GM21447 (cell line): ENCODE data around the gene CMSS1.
A peak's percentile ranks its signal among the peaks of the same experiment; 100 is the strongest.

Source experiments
- ATAC-seq: cut with Tn5 transposase; IDR thresholded peaks from one replicate; pipeline ENCODE4 v1.9.1; 2021; ENCODE audit not compliant: unreplicated experiment

Gene CMSS1

DNA sequence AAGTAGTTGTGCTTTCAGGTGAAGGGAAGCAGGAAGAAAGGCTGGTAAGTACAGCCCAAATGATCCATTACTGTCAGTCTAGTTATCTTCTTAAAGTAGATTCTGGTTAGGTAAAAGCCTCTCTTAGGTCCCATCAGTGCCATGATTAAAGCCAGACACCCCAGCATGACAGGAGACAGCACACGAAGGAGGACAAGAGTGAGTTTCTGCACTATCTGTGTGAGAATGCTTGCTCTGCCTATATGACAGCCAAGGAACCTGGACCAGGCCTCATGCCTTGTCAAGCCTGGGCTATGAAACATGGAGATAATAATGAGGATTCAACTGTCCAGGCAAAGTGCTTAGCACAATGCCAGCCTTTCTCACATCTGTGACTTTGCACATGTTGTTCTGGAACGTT lies 310.1 kb downstream of the CMSS1 start:
- no peak for ATAC-seq

DNA sequence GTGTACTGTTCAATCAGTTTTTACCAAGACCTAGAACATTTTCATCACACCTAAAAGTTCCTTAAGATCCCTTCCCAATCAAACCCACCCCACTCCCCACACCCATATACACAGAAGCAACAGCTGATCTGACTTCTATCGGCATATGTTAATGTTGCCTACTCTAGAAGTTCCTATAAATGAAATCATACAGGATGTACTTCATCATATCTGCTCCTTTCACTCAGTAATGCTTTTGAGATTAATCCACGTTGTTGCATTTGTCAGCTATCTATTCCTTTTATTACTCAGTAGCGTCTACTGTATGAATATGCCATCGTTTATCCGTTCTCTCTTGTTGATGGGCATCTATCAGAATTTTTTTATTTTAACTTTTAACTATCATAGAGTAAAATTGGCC lies 310.9 kb downstream of the CMSS1 start:
- no peak for ATAC-seq

DNA sequence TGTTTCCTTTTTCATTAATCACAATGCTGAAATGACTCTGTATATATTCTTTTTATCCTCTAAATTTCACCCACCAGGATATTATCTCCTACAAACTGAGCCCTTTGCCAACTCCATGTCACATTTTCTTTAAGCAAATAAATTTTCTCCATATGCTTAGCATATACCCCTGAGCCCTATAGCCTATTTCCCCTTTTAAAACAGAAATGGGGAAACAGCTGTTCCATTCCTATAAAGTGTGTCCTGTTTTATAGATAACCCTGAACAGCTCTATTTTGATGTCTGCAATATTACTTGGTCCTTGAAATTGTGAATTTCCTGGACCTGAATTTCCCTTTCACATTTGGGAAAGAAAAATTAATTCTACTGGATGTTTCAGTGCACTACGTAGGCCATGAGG lies 312.3 kb downstream of the CMSS1 start:
- ATAC-seq = no peak

DNA sequence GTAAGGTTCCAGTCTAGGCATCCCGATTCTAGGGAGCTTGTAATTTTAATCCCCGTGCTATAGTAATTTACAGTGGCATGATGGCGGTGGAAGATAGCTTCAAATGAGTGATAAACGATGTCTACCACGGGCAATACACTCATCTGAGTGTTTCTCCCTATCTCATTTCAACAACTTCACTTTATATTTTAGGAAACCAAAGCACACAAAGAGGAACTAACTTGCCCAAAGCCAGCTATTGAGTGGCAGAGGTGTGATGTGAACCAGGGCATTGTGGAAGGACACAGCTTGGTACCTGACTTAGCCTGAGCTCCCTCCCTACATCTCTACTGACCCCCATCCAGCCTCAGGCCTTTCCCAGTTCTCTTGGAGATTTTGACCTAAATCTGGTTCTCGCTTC lies 313.6 kb downstream of the CMSS1 start:
- no peak for ATAC-seq

- no peak for ATAC-seq
Observed at GRCh38 chr3:100136921-100137320, 319.3 kb downstream of the CMSS1 start.

GRCh38 chr3:100140976-100141375 lies 323.3 kb downstream of the CMSS1 start:
- no peak for ATAC-seq

DNA sequence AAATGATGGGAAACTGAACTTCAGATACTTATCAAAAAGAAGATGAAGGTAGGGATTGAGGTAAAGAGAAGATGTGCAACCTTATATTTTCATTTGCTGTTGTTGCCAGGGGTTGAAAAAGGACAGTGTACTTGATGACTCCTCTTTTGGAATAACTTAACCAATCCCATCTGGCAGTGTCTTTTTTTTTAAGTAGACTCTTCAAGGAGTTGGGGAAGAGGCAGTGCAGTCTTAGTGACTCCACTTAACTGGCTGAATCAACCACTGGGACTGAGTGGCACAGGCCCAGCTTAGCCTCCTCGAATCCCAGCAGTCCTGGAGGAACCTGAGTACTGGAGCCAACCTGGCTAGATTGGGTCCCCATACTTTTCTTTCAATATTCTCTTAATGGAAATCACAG lies 323.9 kb downstream of the CMSS1 start:
- no peak for ATAC-seq

GRCh38 chr3:100144255-100144866 lies 326.7 kb downstream of the CMSS1 start:
- peak; percentile 92 for ATAC-seq

GRCh38 chr3:100149130-100149529 lies 331.5 kb downstream of the CMSS1 start:
- no peak for ATAC-seq

GRCh38 chr3:100149713-100150415 lies 332.2 kb downstream of the CMSS1 start:
- no peak for ATAC-seq

DNA sequence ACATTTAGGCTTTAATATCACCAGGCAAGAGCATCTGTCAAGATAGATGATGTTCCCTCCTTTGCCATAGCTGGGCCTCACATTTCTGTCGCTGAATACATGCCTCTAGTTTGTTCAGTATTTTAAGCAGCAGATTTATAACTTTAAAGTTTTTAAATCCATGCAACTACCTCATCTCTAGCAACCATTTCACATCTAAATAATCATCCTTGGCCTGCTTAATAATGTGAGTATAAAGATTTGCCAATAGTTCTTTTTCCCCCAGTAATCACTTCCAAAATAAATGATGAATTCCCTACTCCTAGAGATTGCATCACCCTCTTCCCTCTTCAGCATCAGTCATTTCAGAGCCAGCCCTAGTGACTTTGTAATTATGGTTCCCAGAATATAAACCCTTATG lies 332.8 kb downstream of the CMSS1 start:
- ATAC-seq = no peak

DNA sequence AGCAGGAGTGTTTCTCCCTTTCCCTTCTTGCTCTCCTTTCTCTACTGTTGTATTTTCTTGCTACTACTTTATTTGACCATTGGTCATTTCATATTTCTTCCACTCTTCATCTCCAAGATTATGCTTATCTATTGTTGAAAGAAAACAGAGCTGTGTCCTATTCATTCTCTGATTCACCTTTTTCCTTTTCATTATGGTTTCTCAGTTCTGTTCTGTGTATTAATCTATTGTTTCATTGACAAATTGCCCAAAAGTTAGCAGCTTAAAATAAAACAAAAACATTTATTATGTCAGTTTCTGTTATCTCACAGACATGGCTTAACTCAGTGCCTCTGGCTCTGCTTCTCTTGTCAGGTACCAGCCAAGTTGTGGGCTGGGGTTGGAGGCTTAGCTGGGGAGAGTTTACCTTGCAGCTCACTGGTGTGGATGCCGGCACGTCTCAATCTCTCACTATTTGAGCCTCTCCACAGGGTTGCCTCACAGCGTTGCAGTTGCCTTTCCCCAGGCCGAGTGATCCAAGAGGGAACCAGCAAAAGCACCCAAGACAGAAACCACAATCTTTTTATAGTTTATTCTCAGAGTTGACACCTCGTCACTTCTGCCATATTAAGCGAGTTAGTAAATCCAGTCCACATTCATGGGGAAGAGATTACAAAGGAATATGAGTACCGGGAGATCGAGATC lies 333.5 kb downstream of the CMSS1 start:
- ATAC-seq = no peak

DNA sequence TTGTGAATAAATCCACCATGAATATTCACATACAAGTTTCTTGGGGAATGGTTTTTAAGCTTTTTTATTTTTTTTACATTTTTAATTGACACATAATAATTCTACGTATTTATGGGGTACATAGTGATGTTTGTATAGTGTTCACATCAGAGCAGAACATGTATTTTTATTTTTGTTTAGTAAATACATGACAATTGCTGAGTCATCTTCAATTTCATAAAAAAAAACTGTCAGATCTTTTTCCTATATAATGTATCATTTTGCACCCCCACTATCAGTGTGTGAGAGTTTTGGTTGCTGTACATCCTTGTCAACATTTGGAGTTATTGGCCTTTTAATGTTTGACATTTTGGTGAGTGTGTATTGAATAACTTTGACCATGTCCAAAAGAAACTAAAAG lies 336.5 kb downstream of the CMSS1 start:
- ATAC-seq = no peak

DNA sequence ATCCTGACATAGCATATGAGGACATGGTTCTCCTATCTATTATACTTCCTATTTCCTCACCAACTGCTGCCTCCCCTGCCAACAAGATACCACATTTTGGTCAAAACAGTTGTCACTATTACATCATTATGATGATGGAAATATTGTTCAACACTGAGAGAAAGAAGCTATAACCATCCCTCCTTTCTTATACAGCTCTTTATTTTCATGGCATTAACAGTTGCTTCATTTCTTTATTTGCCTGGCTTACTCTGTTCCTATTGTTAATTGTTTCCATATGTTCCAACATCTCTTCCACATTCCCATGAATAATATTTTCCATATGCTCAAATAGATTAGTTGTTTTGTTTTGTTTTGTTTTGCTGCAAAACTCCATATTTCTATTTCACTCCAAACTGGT lies 337.5 kb downstream of the CMSS1 start:
- no peak for ATAC-seq

DNA sequence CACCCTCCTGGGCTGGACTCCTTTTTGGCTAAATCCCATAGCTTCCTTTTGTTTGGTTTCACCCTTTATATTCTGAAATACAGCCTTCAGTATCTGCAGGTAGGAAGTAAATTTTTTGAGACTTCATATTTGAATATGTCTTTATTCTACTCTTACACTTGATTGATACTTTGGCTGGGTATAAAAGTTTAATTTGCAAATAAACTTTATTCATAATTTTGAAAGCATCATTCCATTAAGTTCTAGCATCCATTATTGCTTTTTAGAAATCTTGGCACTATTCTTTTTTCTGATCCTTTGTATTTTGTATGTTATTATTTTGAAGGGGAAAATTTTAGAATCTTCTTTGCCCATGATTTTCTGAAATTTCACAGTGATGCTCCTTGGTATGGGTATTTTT lies 337.9 kb downstream of the CMSS1 start:
- no peak for ATAC-seq

DNA sequence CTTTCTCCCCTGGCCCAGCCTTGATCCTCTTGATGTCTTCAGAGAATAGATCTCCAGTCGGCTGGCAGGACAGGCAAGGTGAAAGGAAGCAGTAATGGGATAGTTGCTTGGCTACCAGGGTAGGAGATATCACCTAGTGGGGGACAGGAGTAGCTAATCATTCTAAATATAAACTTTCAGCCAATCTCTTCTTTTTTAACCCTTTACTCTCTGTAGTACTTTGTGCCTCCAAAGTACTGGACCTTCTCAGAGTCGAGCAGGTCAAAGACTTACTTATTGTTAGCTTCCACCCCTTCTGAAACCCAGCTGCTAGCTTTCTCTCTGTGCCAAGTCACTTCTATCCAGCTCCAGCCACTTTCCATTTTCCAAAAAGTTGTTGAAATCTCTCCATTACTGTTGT lies 340.0 kb downstream of the CMSS1 start:
- ATAC-seq = no peak

DNA sequence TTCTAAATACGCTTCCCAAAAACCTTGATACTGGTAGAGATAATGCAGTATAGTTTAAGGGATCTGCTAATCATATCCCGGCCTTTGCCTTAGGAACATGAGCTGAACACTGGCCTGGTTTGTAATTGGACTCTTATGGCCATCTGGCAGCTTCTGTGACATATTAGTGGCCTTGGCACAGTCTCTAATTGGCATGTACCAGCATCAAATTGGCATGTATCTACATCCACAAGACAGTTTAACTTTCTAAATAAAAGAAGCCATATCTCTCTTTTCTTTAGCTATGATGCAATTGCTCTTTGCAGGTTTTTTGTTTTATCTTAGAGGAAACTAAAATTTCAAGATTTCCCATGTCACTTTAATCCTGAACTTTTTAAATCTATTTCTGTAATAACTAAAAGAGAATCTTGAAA lies 341.3 kb downstream of the CMSS1 start:
- no peak for ATAC-seq

- no peak for ATAC-seq
Observed at GRCh38 chr3:100159331-100160153, 341.9 kb downstream of the CMSS1 start.

DNA sequence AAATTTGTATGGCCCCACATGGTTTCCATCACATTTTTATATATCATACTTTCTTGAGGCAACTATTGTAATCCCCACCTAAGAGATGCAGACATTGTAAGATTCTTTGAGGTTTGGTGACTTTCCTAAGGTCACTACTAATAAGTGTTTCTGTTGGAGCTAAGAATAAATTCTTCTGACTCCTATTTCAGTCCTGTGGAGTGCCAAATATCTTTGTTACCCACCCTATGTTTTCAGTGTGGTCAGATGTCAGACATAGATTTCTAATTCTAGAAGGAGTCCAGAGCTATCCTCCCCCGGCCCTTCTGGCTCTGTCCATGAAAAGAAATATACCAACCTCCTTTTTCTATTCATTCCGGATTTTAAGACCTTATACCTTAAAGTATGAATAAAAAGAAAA lies 342.9 kb downstream of the CMSS1 start:
- ATAC-seq = no peak

DNA sequence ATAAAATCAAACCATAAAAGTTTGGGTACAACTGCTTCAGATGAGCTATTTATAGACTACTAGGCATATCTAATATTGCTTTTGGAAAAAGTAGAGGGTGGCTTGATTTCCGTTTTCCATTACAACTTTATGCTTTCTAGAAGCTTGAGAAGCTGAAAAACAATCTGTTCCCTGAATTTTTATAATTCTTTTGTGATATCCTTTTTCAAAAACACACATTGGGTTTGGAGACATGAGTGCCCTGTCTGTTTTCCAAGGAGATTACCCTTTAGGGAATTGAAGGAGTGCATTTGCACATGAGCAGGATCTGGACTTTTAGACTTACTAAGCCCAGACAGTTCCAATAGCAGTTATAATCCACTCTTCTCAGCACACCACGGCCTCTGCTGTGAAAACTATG lies 346.1 kb downstream of the CMSS1 start:
- no peak for ATAC-seq

GRCh38 chr3:100164743-100165142 lies 347.1 kb downstream of the CMSS1 start:
- ATAC-seq = no peak
